Activated CD4-positive, alpha-beta T cell treated with anti-CD3 and anti-CD28 coated beads for 24 hours (primary cell): ENCODE results near the gene TMEM203.

Experiments
- DNase-seq, 2 donors: peaks; one replicate each; pipeline ENCODE4 v3.0.0-alpha.2; 2020; ENCODE audit warnings: low read depth in 2 of 2

TMEM203 gene

DNA sequence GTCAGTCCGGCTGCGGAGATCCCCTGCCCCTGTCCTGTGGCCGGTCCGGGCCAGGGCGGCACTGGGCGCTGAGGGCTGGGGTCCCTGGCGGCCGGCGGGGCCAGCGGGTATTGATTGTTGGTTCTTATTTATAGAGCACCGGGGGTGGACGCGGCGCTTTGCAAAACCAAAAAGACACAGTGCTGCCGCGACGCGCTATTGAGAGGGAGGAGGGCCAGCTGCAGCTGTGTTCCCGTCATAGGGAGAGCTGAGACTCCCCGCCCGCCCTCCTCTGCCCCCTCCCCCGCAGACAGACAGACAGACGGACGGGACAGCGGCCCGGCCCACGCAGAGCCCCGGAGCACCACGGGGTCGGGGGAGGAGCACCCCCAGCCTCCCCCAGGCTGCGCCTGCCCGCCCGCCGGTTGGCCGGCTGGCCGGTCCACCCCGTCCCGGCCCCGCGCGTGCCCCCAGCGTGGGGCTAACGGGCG, 38.1 kb downstream of the TMEM203 start:
- no peak for DNase-seq

DNA sequence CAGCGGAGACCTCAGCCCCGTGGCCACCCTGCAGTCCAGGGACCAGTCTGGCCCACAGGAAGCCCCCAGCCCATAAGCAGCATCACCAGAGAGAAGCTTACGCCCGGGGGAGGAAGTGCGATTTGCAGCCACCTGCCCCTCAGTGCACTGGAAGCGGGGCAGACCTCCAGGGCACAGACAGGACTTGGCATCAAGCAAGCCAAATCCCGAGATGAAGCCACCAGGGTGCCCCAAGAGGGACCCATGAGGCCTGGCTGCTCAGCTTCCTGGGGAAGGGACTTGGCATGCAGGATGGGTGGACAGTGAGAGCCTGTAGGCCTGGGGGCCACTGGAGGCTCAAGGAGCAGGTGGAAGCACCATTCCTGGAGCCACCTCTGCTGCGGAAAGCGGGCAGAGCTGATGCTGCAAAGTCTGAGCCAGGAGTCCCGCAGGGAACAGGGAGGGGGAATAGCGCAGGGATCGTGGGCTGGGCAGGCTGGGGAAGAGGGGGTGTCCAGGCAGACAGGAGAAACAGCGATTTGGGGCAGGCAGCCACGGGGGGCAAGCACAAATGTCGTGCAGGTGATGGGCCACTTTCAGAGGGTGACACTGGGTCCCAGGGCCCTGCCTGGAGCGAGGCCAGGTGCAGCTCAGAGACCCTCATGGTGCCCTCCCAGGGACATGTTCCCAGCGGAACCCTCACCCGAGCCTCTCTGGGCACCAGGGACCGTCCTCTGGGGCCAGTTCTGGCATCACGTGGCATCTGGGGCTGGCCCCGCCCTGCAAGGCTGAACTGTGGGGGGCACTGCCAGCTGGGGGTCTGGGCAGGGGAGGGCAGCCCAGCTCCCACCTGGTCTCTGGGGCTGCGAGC, 38.8 kb downstream of the TMEM203 start:
- no peak for DNase-seq

DNA sequence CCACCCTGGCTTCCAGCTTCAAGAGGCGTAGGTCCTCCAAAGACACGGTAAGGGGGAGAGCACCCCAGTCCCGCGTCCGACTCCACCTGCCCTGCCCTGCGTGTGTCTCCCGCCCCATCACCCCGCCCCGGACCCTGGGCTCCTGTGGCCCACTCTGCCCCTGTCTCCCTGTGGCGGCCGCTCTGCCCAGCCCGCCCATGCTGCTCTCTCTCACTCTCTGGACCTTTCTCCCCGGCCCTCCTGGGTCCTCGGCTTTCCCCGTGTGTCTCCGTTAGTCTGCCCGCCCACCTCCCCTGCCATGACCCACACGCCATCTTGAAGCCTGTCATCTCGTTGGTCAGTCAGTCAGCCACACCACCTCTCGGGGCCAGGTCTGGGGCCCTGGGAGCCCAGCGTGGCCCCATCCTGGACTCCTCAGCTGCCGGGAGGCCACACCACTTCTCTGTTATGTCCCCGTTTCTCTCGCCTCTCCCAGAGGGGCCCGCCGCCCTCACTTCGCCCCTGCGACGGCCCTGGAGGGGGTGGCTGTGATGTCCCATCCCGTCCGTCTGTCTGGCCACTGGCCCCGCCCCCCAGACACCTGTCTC, 40.1 kb downstream of the TMEM203 start:
- no peak for DNase-seq

DNA sequence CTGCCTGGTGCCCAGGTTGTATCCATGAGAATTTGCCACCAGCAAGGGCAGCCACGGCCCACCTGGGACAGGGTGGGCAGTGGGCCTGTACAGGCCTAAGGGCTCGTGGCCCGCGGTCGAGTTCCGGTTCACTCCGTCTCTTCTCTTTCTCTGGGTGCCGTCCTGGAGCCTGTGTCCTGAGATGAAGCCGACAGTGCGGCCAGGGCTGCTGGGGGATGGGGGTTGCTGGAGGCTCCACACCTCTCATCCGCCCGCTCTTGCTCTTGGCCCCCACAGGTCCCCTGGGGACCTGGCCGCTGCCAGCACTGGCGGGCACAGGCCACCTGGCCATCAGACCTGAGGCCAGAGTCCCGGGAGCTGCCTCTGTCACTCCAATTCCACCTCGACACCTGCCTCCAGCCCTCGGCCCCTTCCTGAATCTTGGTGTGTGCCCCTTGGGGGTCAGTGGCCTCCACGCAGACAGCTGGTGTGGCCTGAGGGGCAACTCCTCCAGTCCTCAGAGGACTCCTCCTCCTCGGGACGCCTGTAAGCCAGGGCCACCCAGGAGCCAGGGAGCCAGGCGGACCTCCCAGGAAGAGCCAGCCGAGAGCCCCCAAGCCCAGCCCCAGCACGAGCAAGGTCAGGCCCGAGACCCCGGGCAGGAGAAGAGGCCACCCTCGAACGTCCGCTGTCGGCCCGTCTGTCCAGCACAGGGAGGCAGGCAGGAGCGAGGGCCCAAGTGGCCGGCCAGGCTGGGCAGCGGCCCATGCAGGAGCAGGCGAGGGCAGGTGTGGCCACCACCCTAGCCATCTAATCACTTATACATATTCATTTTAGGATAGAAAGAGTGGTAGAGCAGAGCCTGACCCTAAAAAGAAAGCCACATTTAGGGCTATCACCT, 40.8 kb downstream of the TMEM203 start:
- no peak for DNase-seq

DNA sequence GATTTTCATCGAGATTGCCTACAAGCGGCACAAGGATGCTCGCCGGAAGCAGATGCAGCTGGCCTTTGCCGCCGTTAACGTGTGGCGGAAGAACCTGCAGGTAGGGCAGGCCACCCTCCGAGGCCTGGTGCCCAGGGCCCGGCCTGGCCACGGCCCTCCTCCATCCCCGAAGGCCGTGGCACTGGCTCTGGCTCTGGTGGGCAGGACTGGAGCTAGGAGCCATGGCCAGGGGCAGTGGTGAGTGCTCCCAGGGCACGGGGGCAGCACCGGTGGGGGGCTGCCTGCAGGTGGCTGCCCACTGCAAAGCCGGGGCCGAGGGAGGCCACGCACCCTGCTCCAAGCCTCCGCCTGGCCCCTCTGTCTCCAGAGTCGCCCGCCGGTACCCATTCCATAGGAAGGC, 41.6 kb downstream of the TMEM203 start:
- no peak for DNase-seq

DNA sequence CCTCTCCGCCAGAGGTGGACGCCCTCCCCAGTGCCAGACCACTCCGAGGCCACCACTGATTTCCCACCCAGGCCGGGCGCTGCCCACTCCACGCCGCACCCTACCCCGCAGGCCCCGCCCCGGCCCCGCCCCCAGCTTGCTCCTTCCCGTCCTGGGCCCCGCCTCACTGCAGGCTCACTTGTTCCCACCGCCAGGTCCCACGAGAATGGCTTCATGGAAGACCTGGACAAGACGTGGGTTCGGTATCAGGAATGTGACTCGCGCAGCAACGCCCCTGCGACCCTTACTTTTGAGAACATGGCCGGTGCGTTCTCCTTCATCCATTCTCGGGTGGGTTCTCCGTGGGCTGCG, 42.1 kb downstream of the TMEM203 start:
- no peak for DNase-seq

DNA sequence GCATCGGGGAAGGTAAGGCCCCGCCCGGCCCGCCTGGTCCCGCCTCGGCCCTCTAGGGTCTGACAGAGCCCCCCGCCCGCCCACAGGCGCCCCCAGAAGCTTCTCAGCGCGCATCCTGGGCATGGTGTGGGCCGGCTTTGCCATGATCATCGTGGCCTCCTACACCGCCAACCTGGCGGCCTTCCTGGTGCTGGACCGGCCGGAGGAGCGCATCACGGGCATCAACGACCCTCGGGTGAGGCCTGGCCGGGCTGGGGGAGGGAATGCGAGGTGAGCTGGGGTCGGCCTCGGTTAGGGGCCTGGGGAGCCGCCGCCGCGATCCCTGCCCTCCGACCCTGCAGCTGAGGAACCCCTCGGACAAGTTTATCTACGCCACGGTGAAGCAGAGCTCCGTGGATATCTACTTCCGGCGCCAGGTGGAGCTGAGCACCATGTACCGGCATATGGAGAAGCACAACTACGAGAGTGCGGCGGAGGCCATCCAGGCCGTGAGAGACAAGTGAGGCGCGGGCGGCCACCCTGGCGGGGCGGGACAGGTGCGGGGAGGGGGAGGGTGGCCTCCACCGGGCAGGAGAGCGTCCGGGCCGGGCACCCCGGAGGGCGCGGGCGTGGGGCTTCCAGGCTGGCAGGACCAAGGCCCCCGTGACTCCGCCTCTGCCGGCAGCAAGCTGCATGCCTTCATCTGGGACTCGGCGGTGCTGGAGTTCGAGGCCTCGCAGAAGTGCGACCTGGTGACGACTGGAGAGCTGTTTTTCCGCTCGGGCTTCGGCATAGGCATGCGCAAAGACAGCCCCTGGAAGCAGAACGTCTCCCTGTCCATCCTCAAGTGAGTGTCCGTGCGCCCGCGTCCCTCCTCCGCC, 42.7 kb downstream of the TMEM203 start:
- DNase-seq: no peak

DNA sequence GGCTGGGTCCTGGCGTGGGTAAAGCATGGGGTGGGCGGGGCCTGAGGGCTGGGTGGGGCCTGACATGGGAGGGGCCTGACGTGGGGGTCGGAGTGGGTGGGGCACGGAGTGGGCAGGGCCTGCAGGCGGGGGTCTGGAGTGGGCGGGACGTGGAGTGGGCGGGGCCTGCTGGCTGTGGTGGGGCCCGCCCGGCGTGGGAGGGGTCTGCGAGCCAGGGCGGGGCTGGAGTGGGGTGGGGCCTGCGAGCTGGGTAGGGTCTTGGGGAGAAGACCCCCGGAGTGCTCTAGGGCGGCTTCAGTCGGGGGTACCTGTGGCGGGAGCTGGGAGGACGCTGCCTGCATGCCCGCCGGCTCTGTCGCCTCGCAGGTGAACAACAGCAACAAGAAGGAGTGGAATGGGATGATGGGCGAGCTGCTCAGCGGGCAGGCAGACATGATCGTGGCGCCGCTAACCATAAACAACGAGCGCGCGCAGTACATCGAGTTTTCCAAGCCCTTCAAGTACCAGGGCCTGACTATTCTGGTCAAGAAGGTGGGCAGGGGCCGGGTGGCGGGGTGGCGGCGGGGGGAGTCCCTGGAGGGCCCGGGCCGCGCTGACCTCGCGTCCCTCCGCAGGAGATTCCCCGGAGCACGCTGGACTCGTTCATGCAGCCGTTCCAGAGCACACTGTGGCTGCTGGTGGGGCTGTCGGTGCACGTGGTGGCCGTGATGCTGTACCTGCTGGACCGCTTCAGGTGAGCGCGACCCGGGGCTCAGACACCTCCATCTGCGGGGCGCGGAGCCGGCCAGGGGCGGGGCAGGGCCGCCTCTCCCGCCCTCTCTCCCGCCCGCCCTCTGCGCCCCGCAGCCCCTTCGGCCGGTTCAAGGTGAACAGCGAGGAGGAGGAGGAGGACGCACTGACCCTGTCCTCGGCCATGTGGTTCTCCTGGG, 43.6 kb downstream of the TMEM203 start:
- DNase-seq: no peak

DNA sequence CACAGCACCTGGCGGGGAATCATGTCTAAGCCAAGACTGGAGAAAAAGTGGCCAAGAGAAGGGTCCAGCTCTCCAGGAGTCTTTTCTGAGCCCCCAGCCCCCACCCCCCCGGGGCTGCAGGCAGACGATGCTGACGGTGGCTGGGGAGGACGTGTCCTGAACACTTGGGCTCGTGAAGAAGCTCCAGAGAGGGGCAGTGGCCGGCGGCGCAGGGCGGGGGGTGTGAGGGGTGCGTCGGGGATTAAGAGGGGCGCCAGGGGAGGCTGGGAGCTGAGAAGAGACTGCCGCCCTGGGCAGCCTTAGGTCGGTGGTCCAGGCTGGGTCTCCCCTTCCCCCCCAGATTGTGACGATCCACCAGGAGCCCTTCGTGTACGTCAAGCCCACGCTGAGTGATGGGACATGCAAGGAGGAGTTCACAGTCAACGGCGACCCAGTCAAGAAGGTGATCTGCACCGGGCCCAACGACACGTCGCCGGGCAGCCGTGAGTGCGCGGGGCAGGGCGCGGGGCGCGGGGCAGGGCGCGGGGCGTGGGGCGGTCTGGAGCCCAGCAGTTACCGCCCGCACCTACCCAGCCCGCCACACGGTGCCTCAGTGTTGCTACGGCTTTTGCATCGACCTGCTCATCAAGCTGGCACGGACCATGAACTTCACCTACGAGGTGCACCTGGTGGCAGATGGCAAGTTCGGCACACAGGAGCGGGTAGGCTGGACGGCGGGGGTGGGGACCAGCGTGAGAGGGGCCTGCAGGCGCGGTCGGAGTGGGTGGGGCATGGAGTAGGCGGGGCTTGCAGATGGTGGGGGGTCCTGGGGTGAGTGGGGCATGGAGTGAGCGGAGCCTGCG, 44.5 kb downstream of the TMEM203 start:
- no peak for DNase-seq

DNA sequence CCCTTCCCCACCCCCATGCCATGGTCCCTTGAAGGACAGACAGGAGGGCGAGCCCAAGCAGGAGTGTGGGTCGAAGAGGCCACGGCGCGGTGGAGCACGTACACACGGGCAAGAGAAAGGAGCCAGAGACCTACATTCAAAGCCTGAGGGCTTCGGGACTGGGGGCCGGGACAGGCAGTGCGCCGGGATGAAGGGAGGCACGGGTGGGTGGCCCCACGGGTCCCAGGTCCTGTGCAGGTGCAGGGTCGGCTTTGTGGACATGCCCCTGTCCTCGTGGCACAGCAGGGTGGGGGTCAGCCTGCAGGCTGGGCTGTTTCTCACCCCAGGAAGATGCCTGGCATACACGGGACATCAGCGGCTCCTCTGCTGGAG, 45.4 kb downstream of the TMEM203 start:
- DNase-seq: no peak

DNA sequence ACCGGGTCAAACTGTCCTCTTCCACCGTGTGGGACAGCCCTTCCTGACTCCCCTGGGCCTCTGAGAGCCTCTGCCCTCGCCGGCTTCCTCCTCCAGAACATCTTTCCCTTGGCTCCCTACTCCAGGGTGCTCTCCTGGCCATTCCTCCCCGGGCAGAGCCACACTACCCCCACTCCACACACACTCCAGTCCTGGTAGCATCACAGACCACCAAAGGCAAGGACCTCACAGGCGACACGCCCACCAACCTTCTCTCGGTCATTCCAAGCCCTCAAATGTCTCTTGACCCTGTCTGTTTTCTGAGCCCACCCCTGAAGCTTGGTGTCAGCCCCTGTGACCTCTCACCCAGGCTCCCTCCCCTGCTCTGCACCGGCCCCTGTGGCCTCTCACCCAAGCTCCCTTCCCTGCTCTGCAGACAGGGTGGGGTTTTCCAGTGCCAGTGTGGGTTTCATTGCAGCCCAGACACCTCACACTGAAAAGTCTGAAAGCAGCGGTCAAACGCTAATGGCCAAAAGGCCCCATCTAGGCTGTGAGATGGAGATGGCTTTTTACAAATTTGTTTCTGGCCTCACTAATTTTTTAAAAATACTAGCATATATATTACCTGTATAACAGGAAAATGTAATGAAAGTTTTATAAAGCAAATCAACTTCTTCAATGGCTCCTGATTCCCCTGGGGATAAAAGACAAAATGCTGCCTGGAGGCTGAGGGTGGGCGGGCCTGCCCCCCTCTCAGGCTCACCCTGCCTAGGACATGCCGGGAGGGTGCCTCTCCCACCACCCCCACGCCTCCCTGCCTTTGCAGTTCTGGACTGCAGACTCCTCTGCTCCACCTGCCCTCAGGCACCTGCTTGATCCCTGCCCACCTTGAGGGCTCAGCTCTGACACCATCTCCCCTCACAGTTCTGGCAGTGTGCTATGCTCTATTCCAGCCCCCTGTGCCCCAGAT, 46.1 kb downstream of the TMEM203 start:
- DNase-seq: no peak

DNA sequence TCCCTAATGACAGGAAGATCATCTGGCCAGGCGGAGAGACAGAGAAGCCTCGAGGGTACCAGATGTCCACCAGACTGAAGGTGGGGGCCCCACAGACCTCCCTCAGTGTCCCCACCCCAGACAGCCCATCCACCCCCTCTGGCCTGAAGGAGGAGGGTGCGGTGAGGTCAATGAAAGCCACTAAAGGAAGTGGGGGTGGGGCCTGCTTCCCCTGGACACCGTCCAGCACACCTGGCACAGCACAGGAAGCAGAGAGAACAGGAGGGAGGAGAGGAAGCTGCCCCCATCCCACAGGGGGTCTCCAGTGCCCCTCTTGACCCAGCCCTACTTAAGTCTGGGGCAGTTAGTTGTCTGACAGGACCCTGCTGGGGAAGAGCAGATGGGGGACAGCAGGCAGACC, 46.8 kb downstream of the TMEM203 start:
- no peak for DNase-seq

DNA sequence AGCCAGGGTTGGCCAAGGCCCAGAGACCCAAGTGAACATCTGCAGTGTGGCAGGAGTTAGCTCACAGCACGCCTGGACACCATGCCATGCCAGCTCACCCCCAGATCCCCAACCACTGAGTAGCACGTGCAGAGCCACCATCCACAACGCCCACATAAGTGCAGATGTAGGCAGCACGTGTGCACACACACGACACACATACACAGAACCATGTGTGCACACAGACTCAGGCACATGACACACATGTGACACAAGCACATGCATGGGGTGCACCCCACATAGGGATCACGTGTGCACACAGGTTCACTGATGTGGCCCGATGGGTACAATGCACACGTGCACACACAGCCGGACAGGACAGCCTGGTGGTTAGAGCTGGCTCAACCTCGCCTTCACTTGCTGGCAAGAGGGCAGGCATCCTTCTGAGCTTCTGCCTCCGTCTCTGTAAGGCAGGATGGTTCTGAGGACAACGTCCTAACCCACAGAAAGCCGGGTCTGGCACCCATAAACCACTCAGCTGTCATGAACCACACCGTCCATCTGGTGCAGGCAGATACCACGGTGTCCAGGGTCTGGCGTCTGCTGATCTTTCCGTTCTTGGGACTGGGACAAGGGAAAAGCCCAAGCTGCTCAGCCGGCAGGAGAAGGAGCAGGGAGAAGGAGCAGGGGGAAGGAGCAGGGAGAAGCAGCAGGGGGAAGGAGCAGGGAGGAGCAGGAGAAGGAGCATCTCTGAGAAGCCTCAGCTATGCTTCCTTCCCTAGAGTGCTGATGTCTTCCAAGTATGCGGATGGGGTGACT, 47.6 kb downstream of the TMEM203 start:
- DNase-seq: no peak

DNA sequence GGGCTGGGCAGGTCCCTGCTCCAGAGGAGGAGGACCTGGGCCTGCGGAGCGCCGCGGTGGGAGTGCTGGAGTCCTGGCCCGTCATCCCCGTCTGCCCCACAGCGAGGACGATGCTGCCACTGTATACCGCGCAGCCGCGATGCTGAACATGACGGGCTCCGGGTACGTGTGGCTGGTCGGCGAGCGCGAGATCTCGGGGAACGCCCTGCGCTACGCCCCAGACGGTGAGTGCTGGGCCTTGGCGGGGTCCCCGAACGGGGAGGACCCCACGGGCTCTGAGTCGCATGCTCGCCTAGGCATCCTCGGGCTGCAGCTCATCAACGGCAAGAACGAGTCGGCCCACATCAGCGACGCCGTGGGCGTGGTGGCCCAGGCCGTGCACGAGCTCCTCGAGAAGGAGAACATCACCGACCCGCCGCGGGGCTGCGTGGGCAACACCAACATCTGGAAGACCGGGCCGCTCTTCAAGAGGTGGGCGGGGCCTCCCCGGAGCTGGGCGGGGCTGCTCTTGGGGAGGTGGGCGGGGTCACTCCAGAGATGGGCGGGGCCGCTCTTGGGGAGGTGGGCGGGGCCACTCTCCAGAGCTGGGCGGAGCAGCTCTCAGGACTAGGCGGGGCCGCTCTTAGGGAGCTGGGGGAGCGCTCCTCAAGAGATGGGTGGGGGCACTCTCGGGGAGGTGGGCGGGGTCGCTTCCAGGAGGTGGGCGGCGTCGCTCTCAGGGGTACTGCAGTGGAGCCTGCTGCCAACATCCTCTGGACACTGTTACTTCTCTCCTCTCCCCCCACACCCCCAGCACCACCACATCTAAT, 48.7 kb downstream of the TMEM203 start:
- peak; percentile 42 to 44 for DNase-seq
